GM23338 (cell line): Measurements from ENCODE around the gene TUBA3E.
"Not testable (repeated sequence)": the region's sequence is repeated elsewhere in the genome, so short reads cannot be mapped to it uniquely, and the experiment has no call there.

Experiments
- EZH2 ChIP-seq: fragments of 200-600 bp; sonication (generic); IDR thresholded peaks from one replicate; pipeline ENCODE4 v1.8.0; 2017; ENCODE audit warnings: antibody characterized with exemption, mild to moderate bottlenecking, low read depth; ENCODE audit not compliant: unreplicated experiment
- POLR2AphosphoS5 ChIP-seq: IDR thresholded peaks from 2 replicates; pipeline ENCODE4 v1.6.1; 2016; ENCODE audit warnings: antibody characterized with exemption, low read depth
- TF ChIP-seq, protein P1 (sequence below), 2 experiments: fragments of 200-600 bp in 1 of 2; sonication (generic) in 1 of 2; conservative IDR thresholded peaks; 2 replicates each; pipeline versions ENCODE4 v1.5.1 to v1.6.1; 2016 to 2017; ENCODE audit warnings: antibody characterized with exemption in 2 of 2, low read depth in 2 of 2, mild to moderate bottlenecking in 2 of 2, moderate library complexity in 1 of 2
- TF ChIP-seq, protein P2 (sequence below): IDR thresholded peaks from one replicate; pipeline ENCODE4 v1.6.1; 2018; ENCODE audit warnings: antibody characterized with exemption; ENCODE audit not compliant: unreplicated experiment

DNA sequence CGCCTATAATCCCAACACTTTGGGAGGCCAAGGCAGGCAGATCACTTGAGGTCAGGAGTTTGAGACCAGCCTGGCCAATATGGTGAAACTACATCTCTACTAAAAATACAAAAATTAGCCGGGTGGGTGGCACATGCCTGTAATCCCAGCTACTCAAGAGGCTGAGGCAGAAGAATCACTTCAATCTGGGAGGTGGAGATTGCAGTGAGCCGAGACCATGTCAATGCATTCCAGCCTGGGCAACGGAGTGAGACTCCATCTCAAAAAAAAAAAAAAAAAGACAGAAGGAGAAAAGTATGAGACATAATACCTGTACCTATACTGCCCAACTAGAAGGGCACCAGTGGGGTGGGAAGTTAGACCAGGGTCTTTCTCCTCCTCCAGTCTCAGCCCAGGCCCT, 38.9 kb downstream of the TUBA3E start:
- TF ChIP-seq, protein P1, sequence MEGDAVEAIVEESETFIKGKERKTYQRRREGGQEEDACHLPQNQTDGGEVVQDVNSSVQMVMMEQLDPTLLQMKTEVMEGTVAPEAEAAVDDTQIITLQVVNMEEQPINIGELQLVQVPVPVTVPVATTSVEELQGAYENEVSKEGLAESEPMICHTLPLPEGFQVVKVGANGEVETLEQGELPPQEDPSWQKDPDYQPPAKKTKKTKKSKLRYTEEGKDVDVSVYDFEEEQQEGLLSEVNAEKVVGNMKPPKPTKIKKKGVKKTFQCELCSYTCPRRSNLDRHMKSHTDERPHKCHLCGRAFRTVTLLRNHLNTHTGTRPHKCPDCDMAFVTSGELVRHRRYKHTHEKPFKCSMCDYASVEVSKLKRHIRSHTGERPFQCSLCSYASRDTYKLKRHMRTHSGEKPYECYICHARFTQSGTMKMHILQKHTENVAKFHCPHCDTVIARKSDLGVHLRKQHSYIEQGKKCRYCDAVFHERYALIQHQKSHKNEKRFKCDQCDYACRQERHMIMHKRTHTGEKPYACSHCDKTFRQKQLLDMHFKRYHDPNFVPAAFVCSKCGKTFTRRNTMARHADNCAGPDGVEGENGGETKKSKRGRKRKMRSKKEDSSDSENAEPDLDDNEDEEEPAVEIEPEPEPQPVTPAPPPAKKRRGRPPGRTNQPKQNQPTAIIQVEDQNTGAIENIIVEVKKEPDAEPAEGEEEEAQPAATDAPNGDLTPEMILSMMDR (conservative IDR thresholded peaks at IDR 0.05; ENCODE audit: low read depth in 2 of 2): not testable (repeated sequence)
- TF ChIP-seq POLR2AphosphoS5, EZH2: not testable (repeated sequence)
- TF ChIP-seq, protein P2, sequence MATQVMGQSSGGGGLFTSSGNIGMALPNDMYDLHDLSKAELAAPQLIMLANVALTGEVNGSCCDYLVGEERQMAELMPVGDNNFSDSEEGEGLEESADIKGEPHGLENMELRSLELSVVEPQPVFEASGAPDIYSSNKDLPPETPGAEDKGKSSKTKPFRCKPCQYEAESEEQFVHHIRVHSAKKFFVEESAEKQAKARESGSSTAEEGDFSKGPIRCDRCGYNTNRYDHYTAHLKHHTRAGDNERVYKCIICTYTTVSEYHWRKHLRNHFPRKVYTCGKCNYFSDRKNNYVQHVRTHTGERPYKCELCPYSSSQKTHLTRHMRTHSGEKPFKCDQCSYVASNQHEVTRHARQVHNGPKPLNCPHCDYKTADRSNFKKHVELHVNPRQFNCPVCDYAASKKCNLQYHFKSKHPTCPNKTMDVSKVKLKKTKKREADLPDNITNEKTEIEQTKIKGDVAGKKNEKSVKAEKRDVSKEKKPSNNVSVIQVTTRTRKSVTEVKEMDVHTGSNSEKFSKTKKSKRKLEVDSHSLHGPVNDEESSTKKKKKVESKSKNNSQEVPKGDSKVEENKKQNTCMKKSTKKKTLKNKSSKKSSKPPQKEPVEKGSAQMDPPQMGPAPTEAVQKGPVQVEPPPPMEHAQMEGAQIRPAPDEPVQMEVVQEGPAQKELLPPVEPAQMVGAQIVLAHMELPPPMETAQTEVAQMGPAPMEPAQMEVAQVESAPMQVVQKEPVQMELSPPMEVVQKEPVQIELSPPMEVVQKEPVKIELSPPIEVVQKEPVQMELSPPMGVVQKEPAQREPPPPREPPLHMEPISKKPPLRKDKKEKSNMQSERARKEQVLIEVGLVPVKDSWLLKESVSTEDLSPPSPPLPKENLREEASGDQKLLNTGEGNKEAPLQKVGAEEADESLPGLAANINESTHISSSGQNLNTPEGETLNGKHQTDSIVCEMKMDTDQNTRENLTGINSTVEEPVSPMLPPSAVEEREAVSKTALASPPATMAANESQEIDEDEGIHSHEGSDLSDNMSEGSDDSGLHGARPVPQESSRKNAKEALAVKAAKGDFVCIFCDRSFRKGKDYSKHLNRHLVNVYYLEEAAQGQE: not testable (repeated sequence)
